GM12874 (cell line): ENCODE data around the gene NFE2L2.

ENCODE experiments used
- CTCF ChIP-seq: IDR thresholded peaks from 2 replicates; pipeline ENCODE4 v1.5.1; 2011; ENCODE audit warnings: low read depth, mild to moderate bottlenecking, control low read depth, low read length, moderate library complexity; ENCODE audit not compliant: insufficient read depth

NFE2L2 gene

GRCh38 chr2:177284531-177284930 lies 20.0 kb upstream of the NFE2L2 start:
- TF ChIP-seq CTCF = no peak

GRCh38 chr2:177283906-177284305 lies 19.4 kb upstream of the NFE2L2 start:
- TF ChIP-seq CTCF = no peak

GRCh38 chr2:177282787-177283572 lies 18.5 kb upstream of the NFE2L2 start:
- TF ChIP-seq CTCF = no peak

GRCh38 chr2:177282181-177282641 lies 17.7 kb upstream of the NFE2L2 start:
- no peak for TF ChIP-seq CTCF

GRCh38 chr2:177281400-177282180 lies 17.1 kb upstream of the NFE2L2 start:
- TF ChIP-seq CTCF = no peak

- no peak for TF ChIP-seq CTCF
These were observed 15.3 kb upstream of the NFE2L2 start for GRCh38 chr2:177279847-177280246.

GRCh38 chr2:177275743-177276055 lies 11.2 kb upstream of the NFE2L2 start:
- no peak for TF ChIP-seq CTCF
